Measurements from ENCODE around the gene MRFAP1. TPM values are rescaled to one million over a fixed set of nuclear protein-coding genes. Genes with fewer than 3 reads are reported as not detected.

Gene MRFAP1
- total RNA-seq, 6 experiments from 2014 or later, result 103 to 166 (median 129) TPM

GRCh38 chr4:6594341-6594740 lies 46.1 kb upstream of the MRFAP1 start:
- Histone ChIP-seq H3K9me3 (no peaks in the 10 kb centered on the region), H3K27me3 (no peaks in the 10 kb centered on the region), H3K27ac (no peak overlapping the region), H3K36me3 (peaks cover 0 to 12% (median 0%) of the 10 kb centered on the region in 4 donors), H3K4me3 (no peak overlapping the region), H3K4me1 (no peaks in the 10 kb centered on the region)
- TF ChIP-seq POLR2A (IDR thresholded peaks at IDR 0.05) (no peak), CTCF (IDR thresholded peaks at IDR 0.05) (no peak)
- intact Hi-C loops (cut with DNase I), result no loop called here
- no peak for ATAC-seq
- no peak for DNase-seq
- 98% methylated on average over 10 of the region's 22 CpGs for WGBS (ENCODE audit: insufficient coverage, low coverage, low lambda C conversion rate, missing lambda C conversion rate)

GRCh38 chr4:6594826-6595355 lies 45.6 kb upstream of the MRFAP1 start:
- ATAC-seq (no peak), DNase-seq (no peak)
- no peaks in the 10 kb centered on the region for H3K9me3 ChIP-seq
- H3K4me3 ChIP-seq, result no peak overlapping the region
- TF ChIP-seq CTCF (IDR thresholded peaks at IDR 0.05), result no peak
- no peak for TF ChIP-seq POLR2A (IDR thresholded peaks at IDR 0.05)
- H3K27me3 ChIP-seq, result no peaks in the 10 kb centered on the region
- H3K36me3 ChIP-seq, result peaks cover 0 to 12% (median 1%) of the 10 kb centered on the region in 4 donors
- H3K4me1 ChIP-seq, result no peaks in the 10 kb centered on the region
- intact Hi-C loops (cut with DNase I), result no loop called here
- WGBS (ENCODE audit: insufficient coverage, low coverage, low lambda C conversion rate, missing lambda C conversion rate), result 72% methylated on average over 2 of the region's 7 CpGs
- H3K27ac ChIP-seq, result no peak overlapping the region

- no peak for DNase-seq
- H3K27me3 ChIP-seq, result no peaks in the 10 kb centered on the region
- no peak overlapping the region for H3K4me3 ChIP-seq
- ATAC-seq, result no peak
- WGBS (ENCODE audit: insufficient coverage, low coverage, low lambda C conversion rate, missing lambda C conversion rate), result 59% methylated on average over 6 of the region's 16 CpGs
- intact Hi-C loops (cut with DNase I), result no loop called here
- peaks cover 0 to 14% (median 2%) of the 10 kb centered on the region in 4 donors for H3K36me3 ChIP-seq
- H3K9me3 ChIP-seq, result no peaks in the 10 kb centered on the region
- TF ChIP-seq POLR2A (IDR thresholded peaks at IDR 0.05), result no peak
- no peak for TF ChIP-seq CTCF (IDR thresholded peaks at IDR 0.05)
- H3K27ac ChIP-seq, result no peak overlapping the region
- no peaks in the 10 kb centered on the region for H3K4me1 ChIP-seq
These were observed 44.5 kb upstream of the MRFAP1 start for GRCh38 chr4:6595897-6596537.

- peaks cover 0 to 14% (median 2%) of the 10 kb centered on the region in 4 donors for H3K36me3 ChIP-seq
- DNase-seq (no peak), ATAC-seq (no peak)
- no peak overlapping the region for H3K4me3 ChIP-seq
- H3K27me3 ChIP-seq, result no peaks in the 10 kb centered on the region
- 98% methylated on average over 8 of the region's 17 CpGs for WGBS (ENCODE audit: insufficient coverage, low coverage, low lambda C conversion rate, missing lambda C conversion rate)
- H3K9me3 ChIP-seq, result no peaks in the 10 kb centered on the region
- TF ChIP-seq POLR2A (IDR thresholded peaks at IDR 0.05), result no peak
- no peak for TF ChIP-seq CTCF (IDR thresholded peaks at IDR 0.05)
- H3K27ac ChIP-seq, result no peak overlapping the region
- intact Hi-C loops (cut with DNase I), result no loop called here
- no peaks in the 10 kb centered on the region for H3K4me1 ChIP-seq
These were observed 43.5 kb upstream of the MRFAP1 start for GRCh38 chr4:6596948-6597347.

Data from right lobe of liver (tissue), 6 donors.